ENCODE data around the gene VTI1B.
"Not testable (repeated sequence)": the region's sequence is repeated elsewhere in the genome, so short reads cannot be mapped to it uniquely, and the experiment has no call there.

The VTI1B gene, protein sequence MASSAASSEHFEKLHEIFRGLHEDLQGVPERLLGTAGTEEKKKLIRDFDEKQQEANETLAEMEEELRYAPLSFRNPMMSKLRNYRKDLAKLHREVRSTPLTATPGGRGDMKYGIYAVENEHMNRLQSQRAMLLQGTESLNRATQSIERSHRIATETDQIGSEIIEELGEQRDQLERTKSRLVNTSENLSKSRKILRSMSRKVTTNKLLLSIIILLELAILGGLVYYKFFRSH

DNA sequence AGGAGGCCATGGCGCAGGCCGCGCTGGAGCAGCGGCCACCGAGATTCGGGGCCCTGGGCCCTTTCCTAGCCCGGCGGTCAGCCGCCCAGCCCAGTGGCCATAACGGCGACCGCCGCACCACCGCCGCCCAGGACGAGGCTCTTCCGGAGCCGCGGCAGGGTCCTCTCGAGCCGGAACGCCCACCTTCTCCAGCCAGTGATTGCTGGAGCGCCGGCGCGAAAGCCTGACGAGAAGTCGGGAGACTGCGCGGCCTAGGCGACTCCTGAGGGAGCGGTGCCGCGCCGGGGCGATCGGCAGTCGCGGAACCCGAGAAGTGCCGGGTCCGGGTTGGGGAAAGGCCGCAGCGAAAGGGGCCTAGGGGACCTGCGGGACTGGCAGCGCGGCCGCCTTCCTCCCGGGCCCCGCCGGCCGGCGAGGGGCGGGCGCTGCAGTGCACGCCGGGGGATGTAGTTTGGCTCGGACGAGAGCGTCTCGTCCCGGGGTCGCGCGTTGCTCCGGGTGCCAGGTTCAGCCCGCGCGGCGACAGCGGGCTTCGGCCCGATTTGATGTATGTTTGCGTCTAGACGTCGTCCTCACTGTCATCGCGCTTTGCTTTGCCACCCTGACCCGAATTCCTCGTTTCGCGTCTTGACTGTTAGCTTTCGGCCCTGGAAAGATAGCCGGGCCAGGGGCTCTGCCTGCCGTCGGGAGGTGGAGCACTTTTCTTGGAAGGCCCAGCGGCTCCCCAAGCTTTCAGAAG lies at the start of gene VTI1B:
Gene VTI1B, minus strand, starts transcription at position 153 of the 739 bp plus-strand sequence. Its CDS starts 143 bp downstream, at position 10.
- DNase-seq (ENCODE audit: low spot score) = peak; percentile 31
- no peak for FAIRE-seq

DNA sequence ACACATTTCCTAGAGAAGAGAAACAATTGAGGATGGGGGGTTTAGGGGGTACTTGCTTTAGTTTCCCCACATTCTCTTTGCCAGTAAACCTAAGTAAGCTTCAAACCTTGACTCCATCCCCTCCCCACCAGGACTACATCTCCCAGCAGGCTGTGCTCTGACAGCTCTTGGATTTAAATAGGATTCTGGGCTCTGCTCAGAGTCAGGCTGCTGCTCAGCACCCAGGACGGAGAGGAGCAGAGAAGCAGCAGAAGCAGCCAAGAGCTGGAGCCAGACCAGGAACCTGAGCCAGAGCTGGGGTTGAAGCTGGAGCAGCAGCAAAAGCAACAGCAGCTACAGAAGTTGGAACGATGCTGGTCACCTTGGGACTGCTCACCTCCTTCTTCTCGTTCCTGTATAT lies 47.9 kb upstream of the VTI1B start:
- FAIRE-seq = no peak

DNA sequence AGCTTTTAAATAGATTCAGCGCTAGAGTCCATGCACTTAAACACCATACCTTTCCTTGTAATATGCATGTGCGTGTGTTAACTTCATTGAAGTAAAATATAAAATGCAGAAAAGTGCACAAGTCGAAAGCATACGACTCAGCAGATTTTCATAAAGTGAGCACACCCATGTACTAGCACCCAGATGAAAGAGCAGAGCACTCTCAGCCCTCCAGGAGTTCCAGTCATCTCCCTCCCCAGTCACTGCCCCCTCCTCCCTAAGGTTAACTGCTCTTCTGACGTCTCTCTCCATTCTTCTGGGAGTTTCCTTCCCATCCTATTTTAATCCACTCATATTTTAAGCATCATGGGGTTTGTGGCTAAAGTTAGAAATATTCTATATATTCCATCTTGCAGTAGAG lies 47.4 kb upstream of the VTI1B start:
- DNase-seq (ENCODE audit: low spot score) (no peak), FAIRE-seq (no peak)

More for the DNA sequence above, 47.9 kb upstream of the VTI1B start:
- DNase-seq (ENCODE audit: low spot score) = no peak

DNA sequence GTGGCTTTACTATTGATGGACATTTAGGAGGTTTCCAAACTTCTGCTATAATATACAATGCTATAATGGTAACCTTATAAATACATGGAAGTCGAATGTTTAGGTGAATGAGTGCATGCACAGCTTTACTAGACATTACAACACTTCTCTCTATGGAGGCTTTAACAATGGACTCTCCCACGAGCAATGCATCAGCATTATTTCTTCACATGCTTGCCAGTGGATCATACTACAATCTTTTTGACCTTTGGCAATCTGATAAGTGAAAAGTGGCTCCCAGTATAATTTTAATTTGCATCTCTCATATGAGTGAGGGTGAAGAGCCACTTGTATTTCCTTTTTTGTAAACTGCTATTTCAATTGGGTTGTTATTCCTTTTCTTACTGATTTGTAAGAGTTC lies 45.4 kb upstream of the VTI1B start:
- FAIRE-seq (no peak), DNase-seq (ENCODE audit: low spot score) (no peak)

DNA sequence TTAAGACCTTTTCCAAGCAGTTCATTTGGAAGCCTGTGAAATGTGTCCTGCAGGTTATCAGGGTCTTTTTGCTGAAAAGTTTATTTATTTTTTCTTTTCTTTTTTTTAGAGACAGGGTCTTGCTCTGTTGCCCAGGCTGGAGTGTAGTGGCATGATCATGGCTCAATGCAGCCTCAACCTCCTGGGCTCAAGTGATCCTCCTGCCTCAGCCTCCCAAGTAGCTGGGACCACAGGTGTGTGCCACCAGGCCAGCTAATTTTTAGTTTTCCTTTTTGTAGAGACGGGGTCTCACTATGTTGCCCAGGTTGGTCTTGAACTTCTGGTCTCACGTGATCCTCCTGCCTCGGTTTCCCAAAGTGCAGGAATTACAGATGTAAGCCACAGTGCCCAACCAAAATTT lies 45.0 kb upstream of the VTI1B start:
- not testable (repeated sequence) for DNase-seq (ENCODE audit: low spot score); FAIRE-seq

DNA sequence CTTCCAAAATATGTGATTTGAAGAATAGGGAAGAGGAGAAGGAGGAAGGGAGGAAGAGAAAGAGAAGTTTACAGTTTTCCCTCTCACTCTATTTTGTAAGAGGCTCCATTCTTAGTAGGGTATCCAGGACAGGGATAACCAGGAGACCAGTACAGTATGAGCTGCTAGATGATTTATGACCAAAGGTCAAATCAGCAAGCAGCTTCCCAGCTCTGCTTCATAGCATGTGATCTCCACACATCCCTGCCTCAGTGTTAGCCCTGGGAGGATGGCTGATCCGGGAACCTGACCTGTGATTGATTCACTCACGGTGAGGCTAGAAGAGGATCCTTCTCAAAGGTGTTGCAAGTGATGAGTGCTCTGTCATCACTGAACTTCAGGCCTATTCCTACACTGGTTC lies 43.8 kb upstream of the VTI1B start:
- FAIRE-seq = no peak
- DNase-seq (ENCODE audit: low spot score) = no peak

DNA sequence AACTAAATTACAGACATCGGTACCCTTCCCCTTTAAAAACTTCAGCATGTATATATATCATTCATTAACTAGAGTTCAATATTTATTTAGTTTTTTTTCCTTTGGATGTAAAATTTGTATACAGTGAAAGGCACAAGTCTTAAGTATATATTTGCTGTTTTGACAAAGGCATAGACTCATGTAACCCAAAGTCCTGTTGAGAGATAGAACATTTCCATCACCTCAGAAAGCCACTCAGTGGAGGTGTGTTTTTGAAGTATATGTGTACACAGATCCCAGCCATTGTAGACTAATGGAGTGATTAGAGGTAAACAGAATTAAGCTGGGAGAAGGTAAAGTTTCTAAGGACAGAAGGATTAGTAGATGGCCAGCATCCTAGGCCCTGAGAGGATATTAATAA lies 42.6 kb upstream of the VTI1B start:
- DNase-seq (ENCODE audit: low spot score) = no peak
- no peak for FAIRE-seq

DNA sequence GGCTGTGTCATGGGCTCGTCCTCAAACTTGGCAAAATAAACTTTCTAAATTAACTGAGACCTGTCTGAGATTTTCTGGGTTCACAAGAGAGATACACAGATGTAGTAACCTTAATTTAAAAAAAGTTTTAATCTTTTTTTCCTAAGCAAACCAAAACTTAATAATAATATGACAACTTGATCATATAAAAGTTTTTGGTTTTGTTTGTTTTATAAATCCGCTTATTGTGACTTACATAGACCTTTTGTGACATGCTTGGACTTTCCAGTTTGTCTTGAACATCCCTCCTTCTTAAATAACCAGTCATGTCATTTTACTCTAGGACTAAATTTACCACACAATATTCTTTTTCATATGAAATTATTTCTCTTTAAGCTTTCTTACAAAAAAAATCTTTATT lies 35.8 kb upstream of the VTI1B start:
- no peak for DNase-seq (ENCODE audit: low spot score)
- no peak for FAIRE-seq

DNA sequence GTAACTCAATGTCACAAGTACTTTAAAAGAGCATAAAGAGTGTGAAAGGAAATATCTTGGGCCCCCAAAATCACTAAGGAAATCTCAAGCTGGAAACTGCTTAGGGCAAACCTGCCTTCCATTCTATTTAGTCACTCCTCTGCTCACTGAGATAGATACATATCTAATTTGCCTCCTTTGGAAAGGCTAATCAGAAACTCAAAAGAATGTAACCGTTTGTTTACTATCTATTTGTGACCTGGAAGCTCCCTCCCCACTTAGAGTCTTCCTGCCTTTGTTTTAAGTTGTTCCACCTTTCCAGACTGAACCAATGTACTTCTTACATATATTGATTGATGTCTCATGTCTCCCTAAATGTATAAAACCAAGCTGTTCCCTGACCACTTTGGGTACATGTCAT lies 35.4 kb upstream of the VTI1B start:
- not testable (repeated sequence) for DNase-seq (ENCODE audit: low spot score); FAIRE-seq

DNA sequence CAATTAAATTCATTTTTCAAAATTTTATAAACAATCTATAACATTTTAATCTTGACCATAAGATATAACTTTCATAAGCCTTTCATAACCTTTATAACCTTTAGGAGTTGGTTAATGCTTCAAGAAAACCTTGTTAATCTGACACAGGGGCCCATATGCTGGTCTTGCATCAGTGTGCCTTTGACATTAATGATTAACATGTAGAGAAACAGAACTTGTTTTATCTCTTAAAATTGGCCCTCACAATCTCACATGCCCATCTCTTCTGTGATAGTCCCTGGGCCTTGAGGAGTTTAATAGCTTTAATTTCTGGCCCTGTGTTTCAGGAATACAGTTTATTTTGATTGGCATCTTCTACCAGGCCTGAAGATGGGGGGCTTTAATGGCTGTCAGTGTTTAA lies 34.9 kb upstream of the VTI1B start:
- DNase-seq (ENCODE audit: low spot score); FAIRE-seq: not testable (repeated sequence)

DNA sequence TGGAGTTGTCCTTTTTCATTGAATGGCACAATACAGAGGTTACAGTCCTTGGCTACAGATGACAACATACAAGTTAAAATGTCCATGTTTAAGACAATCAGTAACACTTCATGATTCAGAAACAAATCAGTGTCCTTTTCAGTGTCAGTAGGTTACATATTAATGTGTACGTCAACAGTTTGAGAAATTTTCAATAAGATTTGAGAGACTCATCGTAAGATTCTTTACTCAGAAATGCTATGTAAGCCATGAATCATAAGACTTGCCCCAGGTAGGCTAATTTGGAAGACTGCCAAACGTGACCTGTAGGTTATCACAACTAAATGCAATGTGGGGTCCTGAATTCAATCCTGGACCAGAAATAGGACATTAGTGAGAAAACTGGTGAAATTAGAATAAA lies 30.8 kb upstream of the VTI1B start:
- DNase-seq (ENCODE audit: low spot score) = peak; percentile 4
- FAIRE-seq = no peak

DNA sequence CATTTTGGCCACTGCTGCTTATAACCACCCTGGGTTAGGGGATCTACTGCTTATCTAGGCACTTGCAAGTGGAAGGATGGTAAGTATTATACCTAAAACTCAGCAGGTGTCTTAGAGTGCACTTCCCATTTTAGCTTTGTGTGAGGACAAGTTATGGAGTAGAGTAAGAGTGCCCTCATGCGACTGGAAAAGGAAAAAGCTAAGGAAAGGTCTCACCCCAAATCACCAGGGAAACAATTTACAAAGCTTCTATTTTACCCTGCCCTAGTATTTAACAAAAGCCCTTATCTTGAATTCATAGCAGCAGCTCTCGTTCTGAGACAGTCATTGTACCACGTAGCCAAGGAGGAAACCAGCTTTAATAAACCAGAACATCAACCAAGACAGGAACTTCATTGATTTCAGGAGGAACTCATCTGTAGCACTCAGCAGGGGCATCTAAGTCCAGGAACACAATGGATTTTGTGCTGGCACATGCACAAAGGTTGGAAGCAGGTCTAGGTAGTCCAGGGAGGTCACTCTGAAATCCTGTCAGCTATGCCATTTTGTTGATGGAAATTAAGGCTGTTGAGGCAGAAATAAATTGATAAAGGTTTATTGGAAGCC lies 30.2 kb upstream of the VTI1B start:
- DNase-seq (ENCODE audit: low spot score) = peak; percentile 27
- no peak for FAIRE-seq

DNA sequence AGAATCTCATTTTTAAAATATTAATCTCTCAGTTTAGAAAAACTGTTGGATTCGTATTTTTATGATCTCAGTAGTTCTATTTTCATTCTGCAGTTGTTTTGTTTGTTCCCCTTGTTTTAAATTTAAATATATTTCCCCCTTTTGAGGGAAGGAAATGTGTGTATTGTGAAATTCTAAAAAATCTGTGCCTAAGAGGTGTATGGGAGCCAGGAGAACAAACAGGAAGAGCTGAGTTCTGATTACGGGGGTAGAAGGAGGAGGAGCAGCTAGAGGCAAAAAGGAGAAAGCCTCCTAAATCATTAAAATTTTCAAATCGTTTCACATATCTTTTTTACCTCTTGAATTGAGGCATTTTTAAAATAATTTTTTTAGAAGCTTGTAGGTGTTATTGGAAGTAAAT lies 29.6 kb upstream of the VTI1B start:
- DNase-seq (ENCODE audit: low spot score) = no peak
- FAIRE-seq = no peak

DNA sequence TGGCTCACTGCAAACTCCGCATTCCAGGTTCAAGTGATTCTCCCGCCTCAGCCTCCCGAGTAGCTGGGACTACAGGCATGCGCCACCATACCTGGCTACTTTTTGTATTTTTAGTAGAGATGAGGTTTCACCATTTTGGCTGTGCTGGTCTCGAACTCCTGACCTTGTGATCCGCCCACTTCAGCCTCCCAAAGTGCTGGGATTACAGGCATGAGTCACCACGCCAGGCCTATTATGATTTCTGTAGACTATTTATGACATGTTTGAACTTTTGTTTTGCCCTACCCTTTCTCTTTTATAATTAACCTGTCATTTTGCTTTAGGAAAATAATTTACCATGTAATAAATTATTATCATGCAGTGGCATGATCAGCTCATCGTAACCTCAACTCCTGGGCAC lies 27.1 kb upstream of the VTI1B start, which contains the start of gene RDH12:
Gene RDH12, plus strand, starts transcription at position 395 of the 400 bp plus-strand sequence. CDS start 20,757 bp downstream, outside the sequence.
- FAIRE-seq; DNase-seq (ENCODE audit: low spot score): not testable (repeated sequence)

DNA sequence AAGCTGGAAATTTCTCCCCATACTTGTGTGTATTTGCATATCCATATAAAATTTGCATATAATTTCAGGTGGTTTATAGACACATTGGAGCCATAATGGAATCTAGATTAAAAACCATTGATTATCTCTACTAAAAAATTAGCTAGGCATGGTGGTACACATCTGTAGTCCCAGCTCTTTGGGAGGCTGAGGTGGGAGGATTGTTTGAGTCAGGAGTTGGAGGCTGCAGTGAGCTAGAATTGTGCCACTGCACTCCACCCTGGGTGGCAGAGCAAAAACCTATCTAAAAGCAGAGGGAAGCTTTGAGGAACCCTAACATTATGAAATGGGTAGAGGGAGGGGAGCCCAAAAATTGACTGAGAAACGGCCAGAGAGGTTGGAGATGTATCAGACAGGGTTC lies 23.7 kb upstream of the VTI1B start:
- FAIRE-seq (no peak), DNase-seq (ENCODE audit: low spot score) (no peak)

DNA sequence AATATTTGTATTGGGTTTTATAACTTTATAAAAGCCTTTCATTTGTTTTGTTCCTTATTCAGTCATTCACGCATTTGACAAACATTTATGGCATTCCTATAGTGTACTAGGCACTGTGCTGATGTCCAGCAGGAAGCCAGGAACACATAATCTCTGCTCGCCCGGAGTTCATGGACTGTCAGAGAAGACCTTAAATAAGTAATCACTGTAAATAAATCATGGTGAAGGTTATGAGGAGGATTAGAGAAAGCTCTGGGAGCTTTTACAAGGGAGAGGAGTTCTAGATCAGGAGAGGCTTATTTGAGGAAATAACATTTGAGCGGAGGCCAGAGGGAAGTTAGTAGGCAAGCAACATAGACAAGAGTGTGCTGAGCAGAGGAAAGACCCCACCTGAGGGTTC lies 22.6 kb upstream of the VTI1B start:
- DNase-seq (ENCODE audit: low spot score) (no peak), FAIRE-seq (no peak)

DNA sequence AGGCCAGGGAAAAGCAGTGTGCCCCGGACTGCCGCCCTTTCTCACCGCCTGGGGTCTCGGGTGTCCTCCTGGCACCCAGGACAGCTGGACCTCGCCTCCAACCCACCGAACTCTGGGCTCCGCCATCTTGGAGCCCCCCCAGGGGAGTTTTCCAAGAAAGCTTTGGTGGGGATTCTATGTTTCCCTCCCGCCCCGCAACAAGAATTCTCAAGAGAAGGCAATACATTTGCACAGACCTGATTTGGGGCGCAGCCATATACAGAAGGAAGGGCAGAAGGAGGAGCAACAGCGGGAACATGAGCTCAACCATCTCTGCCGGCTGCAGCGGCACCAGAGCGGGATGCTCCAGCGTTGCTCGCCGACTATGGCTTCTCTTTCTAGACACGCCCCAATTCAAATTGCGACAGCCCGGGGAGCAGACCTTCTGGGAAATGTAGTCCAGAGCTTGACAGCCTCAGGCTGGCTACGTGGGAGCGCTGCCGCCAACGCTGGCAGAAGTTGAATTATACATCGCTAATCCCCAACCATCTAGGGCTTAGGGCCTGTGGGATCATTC lies 21.0 kb upstream of the VTI1B start, which contains the start of gene RDH11:
Gene RDH11, minus strand, starts transcription at position 371 of the 556 bp plus-strand sequence. Its CDS starts 61 bp downstream, at position 310.
- peak; percentile 70 for DNase-seq (ENCODE audit: low spot score)
- no peak for FAIRE-seq

DNA sequence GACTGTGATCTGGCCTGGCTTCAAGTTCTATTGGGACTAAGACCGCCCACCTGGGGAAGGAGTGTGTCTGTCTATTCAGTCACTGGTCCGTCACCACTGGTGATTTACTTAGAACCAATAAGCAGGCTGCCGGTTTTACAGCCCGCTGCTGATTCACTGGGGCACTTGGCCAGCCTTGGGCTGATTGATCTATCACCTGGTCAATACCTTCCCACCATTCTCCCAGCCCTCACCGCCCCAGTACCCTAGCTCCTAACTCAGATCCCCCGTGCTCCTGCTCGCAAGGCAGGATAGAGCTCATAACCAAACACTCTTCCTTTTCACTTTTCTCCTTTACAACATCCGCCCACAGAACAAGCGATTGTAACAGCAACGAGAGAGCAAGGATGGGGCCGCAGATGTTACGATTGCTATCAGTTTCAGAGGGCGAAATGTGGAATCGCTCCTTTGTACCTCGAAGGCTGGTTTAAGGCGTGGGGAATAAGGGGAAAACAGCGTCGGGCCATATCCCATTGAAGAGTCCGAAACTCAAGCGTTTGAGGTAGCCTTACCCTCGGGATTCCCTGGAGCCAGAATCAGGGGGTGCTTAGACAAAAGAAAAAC lies 20.5 kb upstream of the VTI1B start:
- FAIRE-seq (peak; percentile 49), DNase-seq (ENCODE audit: low spot score) (peak; percentile 65)

DNA sequence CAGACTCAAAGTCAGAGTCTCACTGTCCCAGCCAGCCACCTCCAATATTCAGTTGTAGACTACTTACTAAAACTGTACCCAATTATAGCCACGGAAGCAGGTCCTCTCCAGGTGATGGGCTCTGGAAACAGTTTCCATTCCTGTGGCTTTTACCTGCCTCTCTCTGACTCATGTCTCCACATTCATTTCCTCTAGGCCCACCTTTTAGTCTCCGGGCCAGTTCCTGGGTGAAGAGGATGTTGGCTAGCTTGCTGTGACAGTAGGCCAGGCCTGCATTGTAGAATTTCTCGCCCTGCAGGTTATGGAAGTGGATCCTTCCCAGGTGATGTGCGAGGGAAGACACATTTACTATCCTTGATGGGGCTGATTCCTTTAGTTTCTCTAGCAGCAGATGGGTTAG lies 15.6 kb upstream of the VTI1B start:
- no peak for DNase-seq (ENCODE audit: low spot score)
- FAIRE-seq = no peak

DNA sequence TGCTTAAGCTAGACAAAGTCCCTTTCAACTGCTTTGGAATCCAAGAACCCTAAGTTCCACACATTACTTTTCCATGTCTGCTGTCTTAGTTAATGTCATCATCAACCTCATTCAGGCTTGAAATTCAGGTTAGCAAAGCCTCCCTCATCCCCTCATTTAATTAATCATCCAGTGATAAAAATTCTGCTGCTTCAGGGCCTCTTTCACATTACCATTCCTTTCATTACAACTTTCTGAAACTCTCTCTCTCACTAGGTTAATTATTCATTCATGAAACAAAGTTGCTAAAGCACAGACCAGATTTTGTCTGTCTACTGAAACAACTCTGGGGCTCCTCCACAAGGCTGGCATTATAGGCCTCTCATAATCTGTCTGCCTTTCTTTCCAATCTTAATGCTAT lies 9.4 kb upstream of the VTI1B start:
- DNase-seq (ENCODE audit: low spot score) (no peak), FAIRE-seq (no peak)

DNA sequence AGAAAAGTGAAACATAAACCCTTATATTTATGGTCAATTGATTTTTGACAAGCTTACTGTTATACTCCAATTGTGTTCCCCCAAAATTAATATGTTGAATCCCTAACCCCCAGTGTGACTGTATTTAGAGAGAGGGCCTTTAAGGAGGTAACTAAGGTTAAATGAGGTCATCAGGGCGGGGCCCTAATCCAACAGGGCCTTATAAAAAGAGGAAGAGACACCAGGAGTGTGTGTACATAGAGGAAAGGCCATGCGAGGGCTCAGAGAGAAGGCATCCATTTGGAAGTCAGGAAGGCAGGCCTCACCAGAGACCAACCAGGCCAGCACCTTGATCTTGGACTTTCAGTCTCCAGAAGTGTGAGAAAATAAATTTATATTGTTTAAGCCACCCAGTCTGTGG lies 6.5 kb upstream of the VTI1B start:
- no peak for DNase-seq (ENCODE audit: low spot score)
- FAIRE-seq = no peak
